ENCODE data around the gene LUZP2.
A peak's percentile ranks its signal among the peaks of the same experiment; 100 is the strongest.

Gene LUZP2

GRCh38 chr11:24848857-24849256, 352.0 kb downstream of the LUZP2 start:
- H3K4me2 ChIP-seq (ENCODE audit: low read depth, low read length, poor library complexity, severe bottlenecking): no peak overlapping the region

GRCh38 chr11:24855951-24856350, 359.1 kb downstream of the LUZP2 start:
- H2AFZ ChIP-seq (ENCODE audit: low read depth, low read length, severe bottlenecking): no peak overlapping the region
- H3F3A ChIP-seq (ENCODE audit: insufficient read depth): no peaks in the 10 kb centered on the region
- H3K36me3 ChIP-seq (ENCODE audit: low read length): no peaks in the 10 kb centered on the region
- no peak overlapping the region for H3K9ac ChIP-seq (ENCODE audit: low read length)
- no peak overlapping the region for H3K4me2 ChIP-seq (ENCODE audit: low read depth, low read length, poor library complexity, severe bottlenecking)
- peaks cover 16% of the 10 kb centered on the region; the same call in 1 of the 2 replicates for H3K9me3 ChIP-seq (ENCODE audit: insufficient read depth, low read length)
- no peaks in the 10 kb centered on the region for H3K9me2 ChIP-seq (replicated peaks; ENCODE audit: insufficient read depth, low read length)
- no peaks in the 10 kb centered on the region for H3K79me2 ChIP-seq (ENCODE audit: insufficient read depth, low read length)
- H3K4me3 ChIP-seq (ENCODE audit: insufficient read depth, low read length, poor library complexity, severe bottlenecking): no peak overlapping the region
- no peaks in the 10 kb centered on the region for H3K27me3 ChIP-seq (ENCODE audit: low read length)
- TF ChIP-seq, protein P1, sequence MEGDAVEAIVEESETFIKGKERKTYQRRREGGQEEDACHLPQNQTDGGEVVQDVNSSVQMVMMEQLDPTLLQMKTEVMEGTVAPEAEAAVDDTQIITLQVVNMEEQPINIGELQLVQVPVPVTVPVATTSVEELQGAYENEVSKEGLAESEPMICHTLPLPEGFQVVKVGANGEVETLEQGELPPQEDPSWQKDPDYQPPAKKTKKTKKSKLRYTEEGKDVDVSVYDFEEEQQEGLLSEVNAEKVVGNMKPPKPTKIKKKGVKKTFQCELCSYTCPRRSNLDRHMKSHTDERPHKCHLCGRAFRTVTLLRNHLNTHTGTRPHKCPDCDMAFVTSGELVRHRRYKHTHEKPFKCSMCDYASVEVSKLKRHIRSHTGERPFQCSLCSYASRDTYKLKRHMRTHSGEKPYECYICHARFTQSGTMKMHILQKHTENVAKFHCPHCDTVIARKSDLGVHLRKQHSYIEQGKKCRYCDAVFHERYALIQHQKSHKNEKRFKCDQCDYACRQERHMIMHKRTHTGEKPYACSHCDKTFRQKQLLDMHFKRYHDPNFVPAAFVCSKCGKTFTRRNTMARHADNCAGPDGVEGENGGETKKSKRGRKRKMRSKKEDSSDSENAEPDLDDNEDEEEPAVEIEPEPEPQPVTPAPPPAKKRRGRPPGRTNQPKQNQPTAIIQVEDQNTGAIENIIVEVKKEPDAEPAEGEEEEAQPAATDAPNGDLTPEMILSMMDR (IDR thresholded peaks at IDR 0.05; ENCODE audit: insufficient read depth, low read length, poor library complexity, severe bottlenecking): no peak
- TF ChIP-seq EZH2phosphoT487 (conservative IDR thresholded peaks at IDR 0.05; ENCODE audit: low read length): no peak
- H4K20me1 ChIP-seq (ENCODE audit: low read depth, low read length): no peaks in the 10 kb centered on the region
- H3K27ac ChIP-seq (ENCODE audit: low read depth, low read length): no peak overlapping the region

More at GRCh38 chr11:24848857-24849256, 352.0 kb downstream of the LUZP2 start:
- no peaks in the 10 kb centered on the region for H3K36me3 ChIP-seq (ENCODE audit: low read length)
- no peaks in the 10 kb centered on the region for H3K9me2 ChIP-seq (replicated peaks; ENCODE audit: insufficient read depth, low read length)
- no peaks in the 10 kb centered on the region for H3K27me3 ChIP-seq (ENCODE audit: low read length)
- no peaks in the 10 kb centered on the region; the same call in 1 of the 2 replicates for H3K9me3 ChIP-seq (ENCODE audit: insufficient read depth, low read length)
- no peaks in the 10 kb centered on the region for H3F3A ChIP-seq (ENCODE audit: insufficient read depth)
- H3K9ac ChIP-seq (ENCODE audit: low read length): no peak overlapping the region
- TF ChIP-seq EZH2phosphoT487 (conservative IDR thresholded peaks at IDR 0.05; ENCODE audit: low read length): no peak
- TF ChIP-seq, protein P1 (IDR thresholded peaks at IDR 0.05; ENCODE audit: insufficient read depth, low read length, poor library complexity, severe bottlenecking): no peak
- no peak overlapping the region for H3K27ac ChIP-seq (ENCODE audit: low read depth, low read length)
- no peaks in the 10 kb centered on the region for H3K79me2 ChIP-seq (ENCODE audit: insufficient read depth, low read length)
- no peaks in the 10 kb centered on the region for H4K20me1 ChIP-seq (ENCODE audit: low read depth, low read length)
- H2AFZ ChIP-seq (ENCODE audit: low read depth, low read length, severe bottlenecking): no peak overlapping the region
- no peak overlapping the region for H3K4me3 ChIP-seq (ENCODE audit: insufficient read depth, low read length, poor library complexity, severe bottlenecking)

- Histone ChIP-seq H3K36me3 (ENCODE audit: low read length) (no peaks in the 10 kb centered on the region), H3K27me3 (ENCODE audit: low read length) (no peaks in the 10 kb centered on the region), H3K79me2 (ENCODE audit: insufficient read depth, low read length) (no peaks in the 10 kb centered on the region), H3K27ac (ENCODE audit: low read depth, low read length) (no peak overlapping the region), H4K20me1 (ENCODE audit: low read depth, low read length) (no peaks in the 10 kb centered on the region), H3K4me3 (ENCODE audit: insufficient read depth, low read length, poor library complexity, severe bottlenecking) (no peak overlapping the region), H2AFZ (ENCODE audit: low read depth, low read length, severe bottlenecking) (peak overlapping the region; percentile 16), H3K9me3 (ENCODE audit: insufficient read depth, low read length) (peaks cover 29% of the 10 kb centered on the region; the same call in 1 of the 2 replicates), H3K9me2 (replicated peaks; ENCODE audit: insufficient read depth, low read length) (no peaks in the 10 kb centered on the region), H3K9ac (ENCODE audit: low read length) (no peak overlapping the region), H3F3A (ENCODE audit: insufficient read depth) (no peaks in the 10 kb centered on the region), H3K4me2 (ENCODE audit: low read depth, low read length, poor library complexity, severe bottlenecking) (no peak overlapping the region)
- TF ChIP-seq, protein P1 (IDR thresholded peaks at IDR 0.05; ENCODE audit: insufficient read depth, low read length, poor library complexity, severe bottlenecking): no peak
- no peak for TF ChIP-seq EZH2phosphoT487 (conservative IDR thresholded peaks at IDR 0.05; ENCODE audit: low read length)
These were observed 363.0 kb downstream of the LUZP2 start for GRCh38 chr11:24859801-24860300.
